GM19452 (cell line): Measurements from ENCODE around the gene DOK6.
A peak's percentile ranks its signal among the peaks of the same experiment; 100 is the strongest.

Source experiments
- ATAC-seq: cut with Tn5 transposase; IDR thresholded peaks from one replicate; pipeline ENCODE4 v1.9.1; 2021; ENCODE audit not compliant: unreplicated experiment

Gene DOK6

DNA sequence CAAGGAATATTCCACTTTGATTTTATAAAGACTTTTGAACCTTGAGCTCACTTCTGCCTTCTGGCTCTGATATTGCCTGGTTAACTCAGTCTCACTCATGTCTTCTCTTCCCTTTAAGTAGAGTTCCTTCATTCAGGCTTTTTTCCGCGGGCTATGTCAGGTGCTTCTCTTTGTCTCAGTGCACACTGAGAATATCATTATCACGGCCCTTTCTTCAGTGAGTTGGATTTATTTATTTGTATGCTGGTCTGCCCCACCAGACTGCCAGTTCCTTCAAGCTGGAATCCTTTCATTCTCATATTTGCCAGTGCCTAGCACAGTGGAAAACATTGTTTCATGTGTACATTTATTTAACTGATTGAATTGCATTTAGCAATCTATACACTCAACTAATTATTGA, 136.5 kb downstream of the DOK6 start:
- no peak for ATAC-seq

DNA sequence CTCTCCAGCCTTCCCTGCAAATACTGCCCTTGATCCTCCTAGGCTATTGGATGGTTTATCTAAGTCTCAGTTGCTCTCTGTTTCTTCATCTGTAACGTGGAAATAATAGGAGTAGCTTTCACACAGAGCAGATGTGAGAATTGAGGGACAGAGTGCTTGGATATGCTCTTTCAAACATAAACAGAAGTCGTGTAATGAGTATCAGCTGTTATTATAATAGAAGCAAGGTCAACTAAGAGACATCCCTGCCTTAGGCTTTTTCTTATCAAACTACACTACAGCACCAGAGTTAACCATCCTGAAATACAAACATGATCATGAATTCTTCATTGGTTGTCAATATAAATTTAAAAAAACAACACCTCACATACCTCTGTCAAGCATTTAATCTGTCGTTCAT, 138.2 kb downstream of the DOK6 start:
- ATAC-seq = no peak

DNA sequence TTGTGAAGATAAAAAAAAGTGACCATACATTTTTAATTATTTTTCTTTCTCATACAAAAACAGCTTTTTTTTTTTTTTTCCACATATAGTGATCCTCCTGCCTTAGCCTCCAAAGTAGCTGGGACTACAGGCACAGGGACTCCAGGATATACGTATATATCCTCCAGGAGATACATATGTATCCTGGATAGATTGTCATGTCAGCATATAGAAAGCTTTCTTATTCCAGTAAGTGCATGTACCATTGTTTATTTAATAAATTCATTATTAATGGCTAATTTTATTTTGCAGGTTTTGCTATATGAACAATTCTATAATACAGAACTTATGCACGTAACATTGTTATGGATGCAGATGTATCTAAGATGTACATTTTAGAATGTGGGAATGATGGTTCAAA, 138.7 kb downstream of the DOK6 start:
- no peak for ATAC-seq

DNA sequence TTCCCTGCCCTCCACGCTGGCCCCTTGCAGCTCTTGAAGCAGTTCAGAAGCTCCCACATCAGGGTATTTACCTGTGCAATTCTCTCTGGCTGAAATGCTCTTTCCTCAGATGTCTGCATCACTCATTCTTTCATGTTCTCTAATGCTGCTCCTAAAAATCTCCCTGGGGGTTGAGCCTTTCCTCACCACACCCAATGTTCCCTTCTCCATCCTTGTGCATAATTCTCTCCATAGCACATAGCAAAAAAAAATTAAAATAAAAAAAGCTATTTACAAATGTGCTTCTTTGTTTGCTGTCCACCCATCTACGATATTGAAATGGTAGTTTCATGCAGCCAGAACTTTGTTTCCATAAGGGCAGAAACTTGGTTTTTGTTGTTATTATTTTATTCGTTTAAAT, 155.5 kb downstream of the DOK6 start:
- ATAC-seq = no peak

DNA sequence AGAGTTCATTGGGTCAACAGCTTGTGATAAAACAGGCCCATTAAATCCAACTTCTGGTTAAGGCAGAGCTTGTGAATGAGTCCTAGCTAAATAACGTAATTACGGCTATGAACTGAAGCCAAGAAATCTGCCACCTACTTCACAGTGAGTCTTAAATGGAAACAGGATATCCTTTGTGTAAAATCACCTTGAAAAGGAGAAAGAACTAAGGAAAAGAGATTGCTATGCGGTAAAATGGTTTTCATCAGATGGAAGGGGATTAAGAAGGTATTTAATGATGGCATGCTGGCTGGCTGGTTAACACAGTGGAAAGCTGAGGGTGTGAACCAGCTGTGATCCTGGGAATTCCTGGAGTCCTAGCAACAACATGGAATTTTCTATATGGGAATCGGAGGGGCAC, 156.6 kb downstream of the DOK6 start:
- ATAC-seq = no peak

DNA sequence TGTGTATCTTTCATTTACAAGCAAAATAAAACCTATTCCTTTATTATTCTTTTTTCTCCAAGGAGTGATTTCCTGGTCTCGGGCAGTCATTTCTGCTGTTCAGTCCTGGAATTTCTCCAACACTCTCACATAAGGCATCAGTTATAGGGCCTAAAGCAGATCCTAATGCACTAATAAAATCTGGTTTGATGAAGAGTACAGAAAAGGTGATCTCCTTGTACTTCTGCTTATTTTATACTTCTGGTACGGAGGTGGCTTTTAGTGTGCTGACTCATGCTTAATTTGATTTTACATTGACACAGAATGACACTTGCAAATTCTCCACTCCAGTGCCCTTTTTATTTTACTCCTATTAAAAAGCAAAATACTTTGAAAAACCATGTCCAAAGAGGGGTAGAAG, 157.4 kb downstream of the DOK6 start:
- ATAC-seq = no peak

DNA sequence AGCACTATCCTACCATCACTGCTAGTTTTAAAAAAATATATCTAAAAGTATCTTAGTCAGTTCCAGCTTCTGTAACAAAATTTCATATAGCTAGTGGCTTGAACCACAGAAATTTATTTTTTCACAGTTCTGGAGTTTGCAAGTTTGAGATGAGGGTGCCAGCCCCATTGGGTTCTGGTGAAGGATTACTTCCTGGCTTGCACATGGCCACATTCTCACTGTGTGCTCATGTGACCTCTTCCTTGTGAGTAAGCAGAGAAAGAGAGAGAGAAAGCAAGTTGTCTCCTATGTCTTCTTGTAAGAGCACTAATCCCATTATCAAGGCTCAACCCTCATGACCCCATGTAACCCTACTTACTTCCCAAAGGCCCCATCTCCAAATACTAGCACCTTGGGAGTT, 158.9 kb downstream of the DOK6 start:
- no peak for ATAC-seq

DNA sequence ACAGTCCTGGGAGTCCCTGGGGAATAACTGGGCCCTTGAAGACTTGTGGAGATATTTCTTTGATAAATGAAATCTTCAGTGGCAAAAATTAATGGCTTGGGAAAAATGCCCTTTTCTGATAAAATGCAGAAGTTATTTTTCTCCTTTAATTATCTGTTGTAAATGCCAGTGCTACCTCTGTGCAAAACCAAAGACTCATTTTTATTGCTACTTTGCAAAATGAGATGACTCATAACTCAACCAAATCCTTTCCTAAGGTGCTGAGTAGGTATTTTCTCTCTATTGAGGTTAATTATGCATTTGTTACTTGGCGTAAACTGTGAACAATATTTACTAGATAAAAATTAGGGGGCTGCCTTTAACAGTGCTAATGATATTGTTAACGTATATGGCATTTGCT, 163.9 kb downstream of the DOK6 start:
- ATAC-seq = no peak

DNA sequence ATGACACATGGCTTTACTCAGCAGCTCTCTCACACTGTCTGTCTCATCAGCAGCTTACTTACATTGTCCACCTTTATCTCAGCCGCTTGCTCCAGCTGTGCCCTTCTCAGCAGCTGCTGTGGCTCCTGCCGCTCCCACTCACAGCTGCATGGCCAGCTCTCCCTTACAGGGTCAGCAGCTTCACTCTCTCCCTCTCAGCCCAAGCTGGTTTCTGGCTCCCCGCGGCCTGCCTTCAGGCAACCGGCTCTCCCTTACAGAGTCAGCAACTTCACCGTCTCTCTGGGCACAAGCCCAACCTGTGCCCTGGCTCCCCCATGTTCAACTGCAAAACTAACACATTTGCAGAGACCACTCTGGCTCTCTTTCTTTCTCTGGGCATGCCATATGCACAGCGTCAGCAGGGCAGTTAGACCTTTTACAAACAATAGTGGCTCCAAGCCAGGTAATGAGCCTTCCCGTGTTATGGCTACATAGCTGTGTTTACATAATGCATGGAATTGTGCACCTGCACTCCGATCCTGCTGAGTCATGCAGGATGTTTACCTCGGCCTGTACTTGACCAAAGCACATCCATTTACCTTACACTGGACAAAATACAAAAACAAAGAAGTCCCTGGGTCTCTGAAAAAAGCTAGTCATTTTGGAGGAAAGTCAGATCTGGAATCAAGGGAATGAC, 167.3 kb downstream of the DOK6 start:
- ATAC-seq = no peak

DNA sequence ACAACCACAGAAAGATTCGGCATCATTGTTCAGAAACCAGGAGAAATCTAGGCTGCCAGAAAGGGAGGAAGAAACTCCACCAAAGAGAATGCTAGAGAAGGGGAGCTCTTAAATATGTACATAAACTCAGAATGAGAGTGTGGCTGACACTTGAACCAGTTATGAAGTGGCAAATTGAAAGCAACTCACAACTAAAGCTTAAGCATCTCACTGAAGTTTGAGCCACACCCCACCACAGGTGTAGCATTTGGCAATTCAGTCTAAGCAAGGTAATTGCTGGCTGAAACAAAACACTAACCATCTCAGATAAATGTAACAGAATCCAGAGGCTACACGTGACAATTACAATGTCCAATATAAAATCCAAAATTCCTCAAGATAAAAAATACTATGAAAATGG, 168.4 kb downstream of the DOK6 start:
- no peak for ATAC-seq

DNA sequence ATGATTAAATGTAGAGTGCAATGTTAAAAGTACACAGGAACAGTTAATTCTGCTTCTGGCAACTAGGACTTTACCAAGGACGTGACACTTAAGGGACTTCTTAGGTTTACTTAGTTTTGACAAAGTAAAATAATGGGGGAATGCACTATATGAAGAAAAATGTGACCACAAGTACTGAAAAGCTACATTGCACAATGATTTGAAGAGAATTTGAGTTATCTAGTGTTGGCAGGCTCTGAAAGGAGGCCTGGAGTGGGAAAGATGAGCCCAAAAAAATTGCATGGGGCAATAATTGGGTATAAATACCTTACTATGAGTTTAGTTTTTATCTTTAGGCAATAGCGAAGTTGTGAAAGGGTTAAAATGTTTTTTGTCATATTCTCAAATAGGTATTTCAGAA, 173.7 kb downstream of the DOK6 start:
- no peak for ATAC-seq

DNA sequence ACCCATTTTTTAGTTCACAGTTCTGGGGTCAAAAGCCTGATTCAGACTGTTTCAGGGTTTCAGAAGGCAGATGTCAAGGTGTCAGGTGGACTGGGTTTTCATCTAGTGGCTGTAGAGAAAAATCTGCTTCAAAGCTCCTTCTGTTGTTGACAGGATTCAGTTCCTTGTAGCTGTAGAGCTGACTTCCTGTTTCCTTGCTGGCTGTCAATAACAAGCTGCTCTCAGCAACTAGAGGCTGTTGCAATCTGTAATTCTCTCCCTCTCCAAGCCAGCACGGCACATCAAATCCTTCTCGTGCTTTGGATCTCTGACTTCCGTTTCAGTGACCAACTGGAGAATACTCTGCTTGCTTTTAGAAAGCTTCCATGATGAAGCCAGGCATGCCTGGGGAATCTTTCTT, 179.4 kb downstream of the DOK6 start:
- peak; percentile 82 for ATAC-seq

DNA sequence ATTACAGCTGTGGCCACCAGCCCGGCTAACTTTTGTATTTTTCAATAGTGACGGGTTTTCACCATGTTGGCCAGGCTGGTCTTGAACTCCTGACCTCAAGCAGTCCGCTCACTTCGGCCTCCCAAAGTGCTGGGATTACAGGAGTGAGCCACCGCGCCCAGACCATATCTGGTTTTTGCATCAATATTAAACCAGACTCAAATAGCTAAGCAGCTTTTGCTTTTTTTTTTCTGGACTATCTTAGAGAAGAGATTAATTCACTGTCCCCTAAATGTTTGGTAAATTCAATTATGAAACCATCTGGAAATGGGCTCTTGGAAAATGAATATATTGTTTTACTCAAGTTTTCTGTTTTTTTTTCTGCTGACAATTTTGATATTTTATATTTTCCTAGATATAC, 183.7 kb downstream of the DOK6 start:
- no peak for ATAC-seq

DNA sequence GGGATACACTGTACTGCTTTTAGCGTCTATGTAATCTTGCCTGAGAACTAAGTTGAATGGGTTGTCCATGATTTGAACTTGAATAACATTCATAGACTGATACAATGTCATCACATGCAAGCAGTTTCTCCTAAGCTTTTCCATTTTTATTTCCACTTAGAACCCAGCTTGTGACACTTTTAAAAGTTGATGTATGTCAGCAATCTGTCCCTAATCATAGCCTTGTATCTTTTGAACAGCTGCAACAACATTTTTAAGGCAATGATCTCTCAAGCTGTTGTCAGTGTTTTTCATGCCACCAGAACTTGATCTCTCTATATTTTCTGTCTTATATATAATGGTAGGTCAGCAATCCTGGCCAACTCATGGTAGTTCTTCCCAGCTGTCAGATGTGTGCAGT, 185.0 kb downstream of the DOK6 start:
- ATAC-seq = no peak

DNA sequence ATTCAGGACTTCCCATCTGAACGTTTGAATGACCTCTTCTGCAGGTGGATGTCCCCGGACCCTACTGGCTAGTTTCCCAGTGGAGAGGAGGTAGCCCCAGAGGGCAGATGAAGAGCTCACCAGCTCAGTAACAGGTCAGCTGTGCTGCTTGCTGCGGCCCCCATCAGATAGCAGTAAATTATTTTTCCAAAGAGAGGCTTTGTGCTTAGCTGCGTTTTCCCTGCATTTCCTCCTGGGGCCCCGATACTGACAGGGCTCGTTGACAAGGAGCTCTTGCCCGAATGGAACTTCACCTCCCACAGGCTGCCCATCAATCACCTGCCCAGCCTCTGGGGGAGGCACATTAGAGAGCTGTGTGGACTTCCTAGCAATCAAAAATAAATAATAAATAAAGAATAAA, 185.8 kb downstream of the DOK6 start:
- no peak for ATAC-seq

DNA sequence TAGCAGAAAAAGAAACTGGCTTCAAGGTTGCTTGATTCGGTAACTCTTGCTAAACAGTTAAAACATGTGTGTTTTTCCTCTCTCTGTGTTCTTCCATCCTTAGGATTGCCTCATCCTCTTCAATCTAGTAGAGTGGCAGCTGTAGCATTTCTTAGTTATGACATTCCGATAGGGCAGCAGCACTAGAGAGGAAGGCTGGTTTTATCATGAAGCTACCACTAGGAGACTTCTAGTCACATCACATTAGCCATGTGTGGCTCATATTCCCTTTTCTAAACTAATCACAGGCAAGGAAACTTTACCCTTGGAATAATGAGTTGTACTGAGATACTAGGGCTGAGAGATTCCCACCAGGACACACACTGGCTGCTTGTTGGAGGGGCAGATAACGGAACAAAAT, 187.6 kb downstream of the DOK6 start:
- ATAC-seq = no peak

DNA sequence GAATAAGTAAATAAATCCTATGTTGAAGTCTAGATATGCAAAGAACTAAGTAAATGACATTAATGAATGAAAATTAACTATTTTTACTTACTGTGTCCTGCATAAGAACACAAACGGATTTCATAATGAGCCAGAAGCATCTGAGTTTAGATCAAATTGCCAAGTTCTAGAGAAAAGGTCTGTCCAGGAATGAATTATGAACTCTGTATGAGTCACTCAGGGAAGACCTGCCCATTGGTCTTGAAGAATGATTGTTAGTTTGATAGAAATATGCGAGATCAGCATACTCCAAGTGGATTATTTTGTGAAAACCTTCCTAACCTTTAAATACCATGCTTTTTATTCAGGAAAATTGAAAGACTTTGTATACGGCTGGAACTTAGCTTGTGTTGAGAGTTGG, 189.5 kb downstream of the DOK6 start:
- no peak for ATAC-seq

DNA sequence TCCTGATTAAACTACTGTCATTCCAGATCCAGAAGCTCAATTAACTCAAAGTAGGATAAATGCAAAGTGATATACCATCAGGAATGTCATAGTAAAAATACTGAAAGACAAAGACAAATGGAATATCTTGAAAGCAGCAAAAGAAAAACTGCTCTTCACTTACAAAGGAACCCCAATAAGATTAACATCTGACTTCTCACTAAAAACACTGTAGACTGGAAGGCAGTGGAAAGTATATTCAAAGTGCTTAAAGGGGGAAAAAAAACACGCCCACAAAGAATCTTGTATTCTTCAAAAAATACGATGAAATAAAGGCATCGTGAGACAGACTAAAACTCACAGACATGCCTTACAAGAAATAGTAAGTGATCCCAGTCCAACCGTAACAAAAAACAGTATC, 195.7 kb downstream of the DOK6 start:
- no peak for ATAC-seq

DNA sequence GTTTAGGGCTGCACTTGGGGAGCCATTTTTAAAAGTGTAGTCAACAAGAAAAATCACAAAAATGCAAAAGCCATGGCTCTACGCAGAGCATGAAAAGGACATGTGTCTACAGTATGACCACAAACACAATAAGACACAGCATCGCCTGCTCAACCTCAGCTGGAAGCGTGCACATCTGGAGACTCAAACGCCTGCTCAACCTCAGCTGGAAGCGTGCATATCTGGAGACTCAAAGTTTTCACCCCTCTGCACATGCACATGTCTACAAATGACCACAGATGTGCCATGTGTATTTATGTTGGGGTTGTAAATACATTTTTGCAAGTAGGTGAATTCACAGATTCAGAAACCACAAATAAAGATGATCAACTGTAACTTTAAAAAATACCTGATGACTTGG, 196.9 kb downstream of the DOK6 start:
- no peak for ATAC-seq

DNA sequence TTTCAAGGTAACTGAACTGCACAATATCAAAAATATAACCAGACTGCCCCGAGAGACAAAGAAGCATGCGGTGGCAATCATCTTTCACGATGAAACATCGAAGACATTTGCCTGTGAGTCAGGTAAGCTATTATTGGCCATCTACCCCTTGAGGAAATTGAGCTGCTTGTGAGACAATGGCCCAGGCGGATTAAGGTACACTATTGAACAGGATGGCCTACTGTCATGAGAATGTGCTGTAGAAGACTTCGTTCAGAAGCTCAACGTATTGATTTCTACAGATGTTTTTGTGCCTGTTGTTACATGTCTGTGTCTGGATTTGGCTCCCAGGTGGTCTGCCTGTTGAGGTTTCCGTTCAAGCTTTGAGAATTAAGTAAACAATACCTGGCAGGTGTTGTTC, 198.7 kb downstream of the DOK6 start:
- no peak for ATAC-seq

DNA sequence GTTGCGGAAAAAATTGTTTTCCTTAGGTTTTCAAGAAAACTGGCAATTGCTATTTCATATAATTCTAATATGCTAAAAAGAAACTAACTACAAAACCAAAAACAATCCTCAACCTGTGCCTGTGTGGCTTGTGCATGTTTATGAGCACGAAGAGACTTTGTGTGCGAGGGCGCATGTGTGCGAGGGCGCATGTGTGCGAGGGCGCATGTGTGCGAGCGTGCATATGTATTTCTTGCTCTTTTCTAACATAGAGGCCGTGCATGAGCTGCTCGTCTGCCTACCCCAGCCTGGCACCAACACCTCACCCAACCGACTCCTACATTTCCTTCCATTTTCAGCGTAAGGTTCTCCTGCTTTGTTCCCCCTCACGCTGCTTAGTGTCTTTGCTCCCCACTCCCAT, 211.6 kb downstream of the DOK6 start:
- no peak for ATAC-seq

DNA sequence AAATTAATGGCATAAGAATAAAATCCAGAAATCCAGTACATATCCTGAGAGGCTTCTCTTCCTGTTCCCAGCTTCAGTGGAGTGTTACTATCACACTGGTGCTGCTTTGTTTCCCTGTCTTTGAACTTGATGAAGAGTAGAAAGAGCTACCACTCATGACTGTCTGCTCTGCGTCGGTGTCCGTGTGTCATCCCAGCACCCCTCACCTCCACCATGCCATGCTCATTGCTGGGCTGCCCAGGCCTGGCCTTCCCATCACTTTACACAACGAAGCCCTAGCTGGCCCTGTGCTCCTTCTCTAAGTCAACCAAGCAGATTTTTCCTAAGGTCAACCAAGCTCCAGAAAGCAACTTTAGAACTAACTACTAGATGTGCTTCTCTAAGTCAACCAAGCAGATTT, 215.4 kb downstream of the DOK6 start:
- no peak for ATAC-seq

DNA sequence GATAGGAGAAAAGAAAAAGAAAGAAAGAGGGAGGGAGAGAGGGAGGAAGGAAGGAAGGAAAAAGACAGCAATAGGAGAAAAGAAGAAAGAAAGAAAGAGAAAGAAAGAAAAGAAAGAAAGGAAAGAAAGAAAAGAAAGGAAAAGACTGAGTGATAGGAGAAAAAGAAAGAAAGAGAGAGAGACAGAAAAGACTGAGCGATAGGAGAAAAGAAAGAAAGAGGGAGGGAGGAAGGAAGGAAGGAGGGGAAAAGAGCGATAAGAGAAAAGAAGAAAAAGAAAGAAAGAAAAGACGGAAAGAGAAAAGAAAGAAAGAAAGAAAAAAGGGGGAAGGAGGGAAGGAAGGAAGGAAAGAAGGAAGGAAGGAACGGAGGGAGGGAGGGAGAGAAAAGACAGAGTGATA, 216.7 kb downstream of the DOK6 start:
- ATAC-seq = no peak

DNA sequence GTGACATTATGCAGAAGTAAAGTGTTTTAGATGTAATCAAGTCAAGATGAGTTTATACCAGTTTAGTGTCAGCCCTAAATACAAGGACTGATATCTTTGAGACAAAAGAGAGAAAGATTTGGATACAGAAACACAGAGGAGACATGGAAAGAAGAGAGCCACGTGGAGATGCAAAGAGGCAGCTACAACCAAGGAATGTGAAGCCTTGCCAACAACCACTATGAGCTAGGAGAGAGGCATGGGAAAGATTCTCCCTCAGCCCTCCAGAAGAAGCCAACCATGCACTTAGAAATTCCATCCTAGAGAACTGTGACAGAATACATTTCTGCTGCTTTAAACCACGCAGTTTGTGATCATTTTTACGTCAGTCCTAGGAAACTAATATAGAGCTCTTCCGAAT, 217.2 kb downstream of the DOK6 start:
- no peak for ATAC-seq
